ENCODE measurements around the gene C2CD4B. TPM values are rescaled to one million over a fixed set of nuclear protein-coding genes. Genes with fewer than 3 reads are reported as not detected.

The C2CD4B gene
- polyA plus RNA-seq, 2 donors = 0.29 TPM

- Histone ChIP-seq H3K4me1 (ENCODE audit: control insufficient read depth in 2 of 2, insufficient read depth in 2 of 2, low read length in 1 of 2) (no peaks in the 10 kb centered on the region), H3K36me3 (ENCODE audit: control insufficient read depth in 2 of 2, insufficient read depth in 2 of 2, low read length in 1 of 2) (no peaks in the 10 kb centered on the region), H3K27me3 (ENCODE audit: control insufficient read depth in 1 of 2, insufficient read depth in 2 of 2, low read length in 2 of 2) (no peaks in the 10 kb centered on the region), H3K4me3 (ENCODE audit: low read depth in 1 of 2, low read length in 2 of 2) (no peak overlapping the region), H3K9me3 (ENCODE audit: control insufficient read depth in 2 of 2, insufficient read depth in 1 of 2, low read depth in 1 of 2, low read length in 1 of 2) (no peaks in the 10 kb centered on the region), H3K27ac (ENCODE audit: low read depth in 2 of 2, low read length in 1 of 2) (no peak overlapping the region)
- 64 to 85% methylated on average over 1 of the region's 1 CpG for WGBS, 2 donors
These were observed 23.9 kb downstream of the C2CD4B start for GRCh38 chr15:62141200-62141599.

- Histone ChIP-seq H3K36me3 (ENCODE audit: control insufficient read depth in 2 of 2, insufficient read depth in 2 of 2, low read length in 1 of 2) (no peaks in the 10 kb centered on the region), H3K9me3 (ENCODE audit: control insufficient read depth in 2 of 2, insufficient read depth in 1 of 2, low read depth in 1 of 2, low read length in 1 of 2) (no peaks in the 10 kb centered on the region), H3K27me3 (ENCODE audit: control insufficient read depth in 1 of 2, insufficient read depth in 2 of 2, low read length in 2 of 2) (no peaks in the 10 kb centered on the region), H3K4me3 (ENCODE audit: low read depth in 1 of 2, low read length in 2 of 2) (no peak overlapping the region), H3K27ac (ENCODE audit: low read depth in 2 of 2, low read length in 1 of 2) (no peak overlapping the region), H3K4me1 (ENCODE audit: control insufficient read depth in 2 of 2, insufficient read depth in 2 of 2, low read length in 1 of 2) (peaks cover 0 to 3% of the 10 kb centered on the region in 2 donors)
- WGBS, 2 donors = 59 to 74% methylated on average over 5 of the region's 5 CpGs
These were observed 27.0 kb downstream of the C2CD4B start for GRCh38 chr15:62138124-62138523.

GRCh38 chr15:62136911-62137865 lies 27.9 kb downstream of the C2CD4B start:
- Histone ChIP-seq H3K36me3 (ENCODE audit: control insufficient read depth in 2 of 2, insufficient read depth in 2 of 2, low read length in 1 of 2) (no peaks in the 10 kb centered on the region), H3K9me3 (ENCODE audit: control insufficient read depth in 2 of 2, insufficient read depth in 1 of 2, low read depth in 1 of 2, low read length in 1 of 2) (no peaks in the 10 kb centered on the region), H3K27me3 (ENCODE audit: control insufficient read depth in 1 of 2, insufficient read depth in 2 of 2, low read length in 2 of 2) (no peaks in the 10 kb centered on the region), H3K27ac (ENCODE audit: low read depth in 2 of 2, low read length in 1 of 2) (no peak overlapping the region), H3K4me1 (ENCODE audit: control insufficient read depth in 2 of 2, insufficient read depth in 2 of 2, low read length in 1 of 2) (peaks cover 0 to 3% of the 10 kb centered on the region in 2 donors), H3K4me3 (ENCODE audit: low read depth in 1 of 2, low read length in 2 of 2) (no peak overlapping the region)
- WGBS, 2 donors = 69 to 86% methylated on average over 3 of the region's 3 CpGs

- 31 to 38% methylated on average over 9 of the region's 9 CpGs for WGBS, 2 donors
- Histone ChIP-seq H3K27me3 (ENCODE audit: control insufficient read depth in 1 of 2, insufficient read depth in 2 of 2, low read length in 2 of 2) (no peaks in the 10 kb centered on the region), H3K4me3 (ENCODE audit: low read depth in 1 of 2, low read length in 2 of 2) (no peak overlapping the region), H3K36me3 (ENCODE audit: control insufficient read depth in 2 of 2, insufficient read depth in 2 of 2, low read length in 1 of 2) (no peaks in the 10 kb centered on the region), H3K4me1 (ENCODE audit: control insufficient read depth in 2 of 2, insufficient read depth in 2 of 2, low read length in 1 of 2) (peaks cover 0 to 3% of the 10 kb centered on the region in 2 donors), H3K9me3 (ENCODE audit: control insufficient read depth in 2 of 2, insufficient read depth in 1 of 2, low read depth in 1 of 2, low read length in 1 of 2) (no peaks in the 10 kb centered on the region), H3K27ac (ENCODE audit: low read depth in 2 of 2, low read length in 1 of 2) (no peak overlapping the region)
These were observed 29.5 kb downstream of the C2CD4B start for GRCh38 chr15:62135532-62136134.

- Histone ChIP-seq H3K27me3 (ENCODE audit: control insufficient read depth in 1 of 2, insufficient read depth in 2 of 2, low read length in 2 of 2) (no peaks in the 10 kb centered on the region), H3K27ac (ENCODE audit: low read depth in 2 of 2, low read length in 1 of 2) (no peak overlapping the region), H3K4me1 (ENCODE audit: control insufficient read depth in 2 of 2, insufficient read depth in 2 of 2, low read length in 1 of 2) (peaks cover 0 to 3% of the 10 kb centered on the region in 2 donors), H3K9me3 (ENCODE audit: control insufficient read depth in 2 of 2, insufficient read depth in 1 of 2, low read depth in 1 of 2, low read length in 1 of 2) (no peaks in the 10 kb centered on the region), H3K36me3 (ENCODE audit: control insufficient read depth in 2 of 2, insufficient read depth in 2 of 2, low read length in 1 of 2) (no peaks in the 10 kb centered on the region), H3K4me3 (ENCODE audit: low read depth in 1 of 2, low read length in 2 of 2) (no peak overlapping the region)
- 95 to 96% methylated on average over 3 of the region's 3 CpGs for WGBS, 2 donors
These were observed 31.9 kb downstream of the C2CD4B start for GRCh38 chr15:62133141-62133540.

GRCh38 chr15:62128916-62129315 lies 36.2 kb downstream of the C2CD4B start:
- no peak overlapping the region for H3K4me3 ChIP-seq (ENCODE audit: low read depth in 1 of 2, low read length in 2 of 2)
- H3K4me1 ChIP-seq (ENCODE audit: control insufficient read depth in 2 of 2, insufficient read depth in 2 of 2, low read length in 1 of 2) = no peaks in the 10 kb centered on the region
- no peak overlapping the region for H3K27ac ChIP-seq (ENCODE audit: low read depth in 2 of 2, low read length in 1 of 2)
- H3K9me3 ChIP-seq (ENCODE audit: control insufficient read depth in 2 of 2, insufficient read depth in 1 of 2, low read depth in 1 of 2, low read length in 1 of 2) = no peaks in the 10 kb centered on the region
- H3K36me3 ChIP-seq (ENCODE audit: control insufficient read depth in 2 of 2, insufficient read depth in 2 of 2, low read length in 1 of 2) = no peaks in the 10 kb centered on the region
- 82 to 86% methylated on average over 2 of the region's 2 CpGs for WGBS, 2 donors
- no peaks in the 10 kb centered on the region for H3K27me3 ChIP-seq (ENCODE audit: control insufficient read depth in 1 of 2, insufficient read depth in 2 of 2, low read length in 2 of 2)

GRCh38 chr15:62126364-62126763 lies 38.7 kb downstream of the C2CD4B start:
- Histone ChIP-seq H3K27me3 (ENCODE audit: control insufficient read depth in 1 of 2, insufficient read depth in 2 of 2, low read length in 2 of 2) (no peaks in the 10 kb centered on the region), H3K36me3 (ENCODE audit: control insufficient read depth in 2 of 2, insufficient read depth in 2 of 2, low read length in 1 of 2) (no peaks in the 10 kb centered on the region), H3K4me3 (ENCODE audit: low read depth in 1 of 2, low read length in 2 of 2) (no peak overlapping the region), H3K4me1 (ENCODE audit: control insufficient read depth in 2 of 2, insufficient read depth in 2 of 2, low read length in 1 of 2) (no peaks in the 10 kb centered on the region), H3K9me3 (ENCODE audit: control insufficient read depth in 2 of 2, insufficient read depth in 1 of 2, low read depth in 1 of 2, low read length in 1 of 2) (no peaks in the 10 kb centered on the region), H3K27ac (ENCODE audit: low read depth in 2 of 2, low read length in 1 of 2) (no peak overlapping the region)
- WGBS, 2 donors = 80 to 86% methylated on average over 3 of the region's 3 CpGs

- H3K27me3 ChIP-seq (ENCODE audit: control insufficient read depth in 1 of 2, insufficient read depth in 2 of 2, low read length in 2 of 2) = no peaks in the 10 kb centered on the region
- WGBS, 2 donors = 20 to 23% methylated on average over 2 of the region's 2 CpGs
- no peaks in the 10 kb centered on the region for H3K36me3 ChIP-seq (ENCODE audit: control insufficient read depth in 2 of 2, insufficient read depth in 2 of 2, low read length in 1 of 2)
- H3K27ac ChIP-seq (ENCODE audit: low read depth in 2 of 2, low read length in 1 of 2) = no peak overlapping the region
- no peaks in the 10 kb centered on the region for H3K9me3 ChIP-seq (ENCODE audit: control insufficient read depth in 2 of 2, insufficient read depth in 1 of 2, low read depth in 1 of 2, low read length in 1 of 2)
- H3K4me3 ChIP-seq (ENCODE audit: low read depth in 1 of 2, low read length in 2 of 2) = no peak overlapping the region
- H3K4me1 ChIP-seq (ENCODE audit: control insufficient read depth in 2 of 2, insufficient read depth in 2 of 2, low read length in 1 of 2) = no peaks in the 10 kb centered on the region
These were observed 39.3 kb downstream of the C2CD4B start for GRCh38 chr15:62125773-62126172.

GRCh38 chr15:62124973-62125303 lies 40.1 kb downstream of the C2CD4B start:
- no peaks in the 10 kb centered on the region for H3K27me3 ChIP-seq (ENCODE audit: control insufficient read depth in 1 of 2, insufficient read depth in 2 of 2, low read length in 2 of 2)
- WGBS, 2 donors = 56 to 63% methylated on average over 2 of the region's 2 CpGs
- no peaks in the 10 kb centered on the region for H3K36me3 ChIP-seq (ENCODE audit: control insufficient read depth in 2 of 2, insufficient read depth in 2 of 2, low read length in 1 of 2)
- peaks cover 0 to 2% of the 10 kb centered on the region in 2 donors for H3K4me1 ChIP-seq (ENCODE audit: control insufficient read depth in 2 of 2, insufficient read depth in 2 of 2, low read length in 1 of 2)
- no peak overlapping the region for H3K4me3 ChIP-seq (ENCODE audit: low read depth in 1 of 2, low read length in 2 of 2)
- no peaks in the 10 kb centered on the region for H3K9me3 ChIP-seq (ENCODE audit: control insufficient read depth in 2 of 2, insufficient read depth in 1 of 2, low read depth in 1 of 2, low read length in 1 of 2)
- H3K27ac ChIP-seq (ENCODE audit: low read depth in 2 of 2, low read length in 1 of 2) = no peak overlapping the region

Data from esophagus (tissue), 2 donors.